BLaER1 treated with 17β-estradiol and CSF1 and Interleukin-3, amounts not matched to agents 10 nM and 100 nM (cell line): Measurements from ENCODE around the gene ARMC8.

Experiments used
- H3K27ac ChIP-seq, 11 experiments: shearing (Covaris generic); formaldehyde crosslinking; 2 replicates each; pipeline ENCODE4 v1.8.1; 2022
- H3K27me3 ChIP-seq, 11 experiments: shearing (Covaris generic); formaldehyde crosslinking; 2 replicates each; pipeline ENCODE4 v1.8.1; 2022
- H3K36me3 ChIP-seq, 11 experiments: shearing (Covaris generic); formaldehyde crosslinking; 2 replicates each; pipeline ENCODE4 v1.8.1; 2022
- H3K4me1 ChIP-seq, 10 experiments: shearing (Covaris generic); formaldehyde crosslinking; 2 replicates each; pipeline ENCODE4 v1.8.1; 2022
- H3K4me2 ChIP-seq, 11 experiments: shearing (Covaris generic); formaldehyde crosslinking; 2 replicates each; pipeline ENCODE4 v1.8.1; 2022
- H3K4me3 ChIP-seq, 10 experiments: shearing (Covaris generic); formaldehyde crosslinking; 2 replicates each; pipeline ENCODE4 v1.8.1; 2022
- H3K9ac ChIP-seq, 11 experiments: shearing (Covaris generic); formaldehyde crosslinking; 2 replicates each; pipeline ENCODE4 v1.8.1; 2022
- H3K9me3 ChIP-seq, 11 experiments: shearing (Covaris generic); formaldehyde crosslinking; replicated peaks in 1 of 11; 2 replicates each; pipeline ENCODE4 v1.8.1; 2022
- H4K20me1 ChIP-seq, 11 experiments: shearing (Covaris generic); formaldehyde crosslinking; 2 replicates each; pipeline ENCODE4 v1.8.1; 2022
- Cebpa-rat ChIP-seq, 11 experiments: shearing (Covaris generic); IDR thresholded peaks; 2 replicates each; pipeline ENCODE4 v1.8.1; 2022

The ARMC8 gene

GRCh38 chr3:138222131-138222941 lies 35.2 kb downstream of the ARMC8 start:
- Histone ChIP-seq H3K36me3 (peaks cover 42 to 78% (median 54%) of the 10 kb centered on the region in 11 experiments), H3K27me3 (no peaks in the 10 kb centered on the region), H3K9ac (peak overlapping the region in 1 of 11 experiments; percentile 17; a peak in 1 of 22 replicates), H3K9me3 (no peaks in the 10 kb centered on the region), H3K27ac (peak overlapping the region in 8 of 11 experiments; percentile 5 to 60 (median 35); a peak in 16 of 22 replicates), H3K4me3 (no peak overlapping the region; a peak in 1 of 20 replicates), H3K4me2 (peak overlapping the region; percentile 2 to 80 (median 70); a peak in 21 of 22 replicates), H3K4me1 (peaks cover 14 to 59% (median 38%) of the 10 kb centered on the region in 10 experiments), H4K20me1 (peaks cover 4 to 52% (median 39%) of the 10 kb centered on the region in 11 experiments; a peak in 16 of 22 replicates)
- TF ChIP-seq Cebpa-rat (IDR thresholded peaks at IDR 0.05) = no peak

GRCh38 chr3:138222942-138223287 lies 35.8 kb downstream of the ARMC8 start:
- H3K4me3 ChIP-seq = no peak overlapping the region; a peak in 1 of 20 replicates
- H3K9me3 ChIP-seq = no peaks in the 10 kb centered on the region
- peak overlapping the region in 7 of 11 experiments; percentile 5 to 60 (median 37); a peak in 15 of 22 replicates for H3K27ac ChIP-seq
- H3K27me3 ChIP-seq = no peaks in the 10 kb centered on the region
- H3K4me1 ChIP-seq = peaks cover 14 to 59% (median 38%) of the 10 kb centered on the region in 10 experiments
- H4K20me1 ChIP-seq = peaks cover 4 to 52% (median 35%) of the 10 kb centered on the region in 11 experiments; a peak in 16 of 22 replicates
- peak overlapping the region in 1 of 11 experiments; percentile 17; a peak in 1 of 22 replicates for H3K9ac ChIP-seq
- no peak for TF ChIP-seq Cebpa-rat (IDR thresholded peaks at IDR 0.05)
- peaks cover 48 to 78% (median 59%) of the 10 kb centered on the region in 11 experiments for H3K36me3 ChIP-seq
- H3K4me2 ChIP-seq = peak overlapping the region; percentile 2 to 80 (median 70); a peak in 18 of 22 replicates

GRCh38 chr3:138227650-138228049 lies 40.5 kb downstream of the ARMC8 start:
- Histone ChIP-seq H3K36me3 (peaks cover 93 to 99% (median 96%) of the 10 kb centered on the region in 11 experiments), H3K4me2 (no peak overlapping the region), H3K4me1 (peaks cover 2 to 13% (median 8%) of the 10 kb centered on the region in 10 experiments; a peak in 19 of 20 replicates), H3K27ac (no peak overlapping the region), H4K20me1 (peaks cover 0 to 15% (median 0%) of the 10 kb centered on the region in 11 experiments; a peak in 6 of 22 replicates), H3K27me3 (no peaks in the 10 kb centered on the region), H3K4me3 (no peak overlapping the region), H3K9me3 (no peaks in the 10 kb centered on the region), H3K9ac (no peak overlapping the region)
- no peak for TF ChIP-seq Cebpa-rat (IDR thresholded peaks at IDR 0.05)

- Histone ChIP-seq H3K4me1 (no peaks in the 10 kb centered on the region), H3K9me3 (no peaks in the 10 kb centered on the region), H3K36me3 (peaks cover 87 to 99% (median 96%) of the 10 kb centered on the region in 11 experiments), H3K4me2 (no peak overlapping the region), H3K27me3 (no peaks in the 10 kb centered on the region), H3K4me3 (no peak overlapping the region), H3K9ac (no peak overlapping the region), H3K27ac (no peak overlapping the region), H4K20me1 (peaks cover 0 to 25% (median 0%) of the 10 kb centered on the region in 11 experiments; a peak in 4 of 22 replicates)
- no peak for TF ChIP-seq Cebpa-rat (IDR thresholded peaks at IDR 0.05)
Observed at GRCh38 chr3:138230525-138230924, 43.4 kb downstream of the ARMC8 start.

GRCh38 chr3:138232705-138233364 lies 45.7 kb downstream of the ARMC8 start:
- H4K20me1 ChIP-seq = peaks cover 0 to 13% (median 0%) of the 10 kb centered on the region in 11 experiments; a peak in 4 of 22 replicates
- no peak for TF ChIP-seq Cebpa-rat (IDR thresholded peaks at IDR 0.05)
- no peak overlapping the region for H3K4me3 ChIP-seq
- no peak overlapping the region for H3K9ac ChIP-seq
- no peaks in the 10 kb centered on the region for H3K27me3 ChIP-seq
- H3K4me1 ChIP-seq = no peaks in the 10 kb centered on the region
- H3K4me2 ChIP-seq = no peak overlapping the region
- peaks cover 86 to 99% (median 95%) of the 10 kb centered on the region in 11 experiments for H3K36me3 ChIP-seq
- no peaks in the 10 kb centered on the region for H3K9me3 ChIP-seq
- H3K27ac ChIP-seq = no peak overlapping the region

- H4K20me1 ChIP-seq = peaks cover 0 to 10% (median 0%) of the 10 kb centered on the region in 11 experiments; a peak in 2 of 22 replicates
- no peak overlapping the region for H3K4me3 ChIP-seq
- peaks cover 89 to 100% (median 97%) of the 10 kb centered on the region in 11 experiments for H3K36me3 ChIP-seq
- H3K4me2 ChIP-seq = no peak overlapping the region
- no peak overlapping the region for H3K9ac ChIP-seq
- no peaks in the 10 kb centered on the region for H3K9me3 ChIP-seq
- no peak overlapping the region for H3K27ac ChIP-seq
- no peaks in the 10 kb centered on the region for H3K27me3 ChIP-seq
- no peaks in the 10 kb centered on the region for H3K4me1 ChIP-seq
- no peak for TF ChIP-seq Cebpa-rat (IDR thresholded peaks at IDR 0.05)
Observed at GRCh38 chr3:138234401-138235179, 47.5 kb downstream of the ARMC8 start.

- H3K27me3 ChIP-seq = no peaks in the 10 kb centered on the region
- H4K20me1 ChIP-seq = peaks cover 0 to 10% (median 0%) of the 10 kb centered on the region in 11 experiments; a peak in 1 of 22 replicates
- TF ChIP-seq Cebpa-rat (IDR thresholded peaks at IDR 0.05) = no peak
- H3K4me2 ChIP-seq = no peak overlapping the region
- no peaks in the 10 kb centered on the region for H3K9me3 ChIP-seq
- H3K4me1 ChIP-seq = no peaks in the 10 kb centered on the region
- H3K9ac ChIP-seq = no peak overlapping the region
- H3K36me3 ChIP-seq = peaks cover 90 to 100% (median 97%) of the 10 kb centered on the region in 11 experiments
- no peak overlapping the region for H3K4me3 ChIP-seq
- no peak overlapping the region for H3K27ac ChIP-seq
Observed at GRCh38 chr3:138238711-138239110, 51.6 kb downstream of the ARMC8 start.

GRCh38 chr3:138241061-138241460 lies 54.0 kb downstream of the ARMC8 start:
- no peak for TF ChIP-seq Cebpa-rat (IDR thresholded peaks at IDR 0.05)
- no peaks in the 10 kb centered on the region for H3K4me1 ChIP-seq
- H3K4me2 ChIP-seq = no peak overlapping the region
- H3K9ac ChIP-seq = no peak overlapping the region
- H3K27ac ChIP-seq = no peak overlapping the region
- H4K20me1 ChIP-seq = 0 out of 22 replicates have a peak, but pooled peaks cover 0 to 2% (median 0%) of the 10 kb centered on the region in 11 experiments
- no peaks in the 10 kb centered on the region for H3K9me3 ChIP-seq
- H3K36me3 ChIP-seq = peaks cover 89 to 100% (median 97%) of the 10 kb centered on the region in 11 experiments
- no peaks in the 10 kb centered on the region for H3K27me3 ChIP-seq
- H3K4me3 ChIP-seq = no peak overlapping the region
